Cortex of kidney (tissue), 1 donor: ENCODE results near the gene MYO1F.
"Not testable (repeated sequence)": the region's sequence is repeated elsewhere in the genome, so short reads cannot be mapped to it uniquely, and the experiment has no call there.

Experiments
- DNase-seq: peaks from one replicate; lab custom pipeline; 2025; lab: John Stamatoyannopoulos, UW

The MYO1F gene

DNA sequence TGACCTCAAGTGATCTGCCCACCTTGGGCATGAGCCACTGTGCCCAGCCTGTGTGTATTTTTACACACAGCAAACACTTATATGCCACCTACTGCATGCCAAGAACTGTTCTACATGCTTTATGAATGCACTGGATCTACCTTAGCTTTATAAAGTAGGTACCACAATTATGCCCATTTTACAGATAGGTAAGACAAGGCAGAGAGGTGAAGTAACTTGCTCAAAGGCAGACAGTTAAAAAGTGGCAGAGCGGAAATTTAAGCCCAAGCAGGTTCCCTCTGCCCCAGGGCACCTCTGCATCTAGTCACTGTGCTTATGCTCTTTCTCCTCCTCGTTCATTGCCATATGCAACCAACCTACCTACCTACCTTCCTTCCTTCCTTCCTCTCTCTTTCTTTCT, 22.8 kb upstream of the MYO1F start:
- no peak for DNase-seq

DNA sequence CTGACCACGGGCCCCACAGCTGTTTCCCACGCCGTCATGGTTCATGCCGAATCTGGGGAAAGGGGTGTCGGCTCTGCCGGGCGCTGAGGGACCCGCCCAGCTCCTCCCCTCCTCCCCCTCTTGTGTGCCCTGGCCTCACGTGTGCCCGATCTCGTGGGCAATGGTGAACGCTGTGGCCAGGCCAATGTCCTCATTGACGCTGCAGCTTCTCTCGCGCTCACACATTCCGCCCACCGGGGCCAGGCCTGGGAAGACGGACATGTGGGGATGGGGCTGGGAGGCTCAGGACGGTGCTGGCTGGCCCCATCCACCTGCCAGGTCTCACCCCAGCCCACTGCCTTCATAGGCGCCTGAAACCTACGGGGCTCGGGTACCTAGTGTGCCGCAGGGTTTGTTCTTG, 18.9 kb upstream of the MYO1F start:
- no peak for DNase-seq

DNA sequence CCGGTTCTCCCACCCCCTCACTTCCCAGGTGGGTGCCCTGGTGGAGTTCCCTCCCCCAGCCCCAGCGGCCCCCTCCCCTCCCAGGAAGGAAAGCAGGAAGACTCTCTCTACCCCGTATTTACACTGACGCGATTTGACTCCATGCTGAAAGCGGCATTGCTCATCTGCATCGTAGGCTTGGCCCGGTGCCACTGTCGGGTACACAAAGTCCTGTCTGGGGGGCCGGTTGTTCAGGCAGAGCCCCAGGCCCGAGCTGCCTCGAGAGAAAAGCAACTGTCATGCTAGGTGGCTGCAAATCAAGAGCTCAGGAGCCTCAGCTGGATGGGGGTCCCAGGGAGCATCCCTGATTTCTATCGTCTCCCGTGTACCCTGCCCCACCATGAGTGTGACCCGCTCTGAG, 18.4 kb upstream of the MYO1F start:
- no peak for DNase-seq

DNA sequence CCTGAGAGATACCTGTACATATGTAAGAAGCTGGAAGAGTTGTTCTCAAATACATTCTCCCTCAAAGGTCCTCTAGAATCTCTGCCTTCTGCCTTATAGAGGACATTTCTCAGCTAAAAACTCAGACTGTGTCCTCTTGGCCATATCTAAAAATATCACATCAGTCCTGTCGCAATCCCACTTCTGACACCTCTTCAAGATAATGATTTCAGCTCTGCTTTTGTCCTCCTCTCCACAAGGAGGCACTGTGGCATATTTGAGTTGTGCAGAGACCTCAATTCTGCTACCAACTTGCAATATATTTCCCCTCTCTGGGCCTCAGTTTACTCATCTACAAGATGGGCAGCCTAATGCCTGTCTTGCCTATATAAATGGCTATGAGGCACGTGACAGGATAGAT, 16.7 kb upstream of the MYO1F start:
- DNase-seq, result no peak

DNA sequence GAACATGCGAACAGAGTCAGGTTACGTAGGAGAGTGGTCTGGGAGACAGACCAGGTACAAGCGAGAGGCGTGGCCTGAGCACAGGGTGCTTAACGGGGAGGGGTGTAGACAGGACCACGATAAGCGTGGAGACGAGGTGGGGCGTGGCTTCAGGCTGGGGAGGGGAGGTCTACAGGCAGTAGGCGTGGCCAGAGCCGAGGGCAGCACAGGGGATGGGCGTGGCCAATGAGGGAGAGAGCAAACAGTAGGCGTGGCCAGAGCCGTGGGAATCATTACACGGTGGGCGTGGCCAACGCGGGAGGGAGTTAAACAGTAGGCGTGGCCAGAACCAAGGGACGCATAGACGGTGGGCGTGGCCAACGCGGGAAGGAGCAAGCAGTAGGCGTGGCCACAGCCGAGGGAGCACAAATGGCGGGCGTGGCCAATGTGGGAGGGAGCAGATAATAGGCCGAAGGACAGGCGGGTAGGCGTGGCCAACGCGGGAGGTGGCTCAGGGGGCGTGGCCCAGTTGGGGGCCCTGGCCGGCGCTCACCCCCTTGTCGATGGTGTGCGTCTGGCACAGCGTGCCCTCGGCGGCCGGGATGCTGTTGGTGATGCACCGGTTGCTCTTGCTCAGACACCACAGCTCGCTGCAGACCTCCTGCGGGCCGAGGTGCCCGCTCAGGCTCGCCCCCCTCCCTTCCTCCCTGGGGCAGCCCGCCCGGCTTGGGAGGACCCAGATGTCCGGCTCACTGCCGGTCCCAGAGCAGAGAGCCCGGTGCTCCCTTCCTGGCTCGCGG, 15.2 kb upstream of the MYO1F start:
- no peak for DNase-seq

DNA sequence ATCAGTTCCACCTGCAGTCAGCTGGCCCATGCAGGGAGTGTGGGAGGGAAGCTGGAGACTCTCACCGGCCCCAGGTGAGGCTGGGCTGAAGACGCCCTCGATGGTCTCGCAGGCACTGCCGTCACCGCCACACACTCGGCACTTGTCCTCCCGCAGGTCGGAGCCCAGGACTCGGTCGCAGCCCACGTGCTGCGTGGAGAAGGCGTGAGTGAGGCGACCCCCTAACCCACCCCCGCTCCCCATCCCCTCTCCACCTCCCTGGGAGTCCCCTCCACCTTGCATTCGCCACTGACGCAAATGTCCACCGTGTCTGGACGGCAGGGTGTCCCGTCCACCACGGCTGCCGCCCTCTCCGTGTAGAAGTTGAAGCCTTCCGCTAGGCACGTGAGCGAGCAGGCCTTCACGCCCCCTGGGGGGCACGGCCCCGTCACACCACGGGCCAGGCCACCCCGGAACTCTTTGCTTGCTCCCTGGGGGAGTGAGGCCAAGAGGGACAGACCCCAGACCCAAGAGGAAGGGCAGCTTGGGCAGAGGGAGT, 12.0 kb upstream of the MYO1F start:
- DNase-seq, result no peak

DNA sequence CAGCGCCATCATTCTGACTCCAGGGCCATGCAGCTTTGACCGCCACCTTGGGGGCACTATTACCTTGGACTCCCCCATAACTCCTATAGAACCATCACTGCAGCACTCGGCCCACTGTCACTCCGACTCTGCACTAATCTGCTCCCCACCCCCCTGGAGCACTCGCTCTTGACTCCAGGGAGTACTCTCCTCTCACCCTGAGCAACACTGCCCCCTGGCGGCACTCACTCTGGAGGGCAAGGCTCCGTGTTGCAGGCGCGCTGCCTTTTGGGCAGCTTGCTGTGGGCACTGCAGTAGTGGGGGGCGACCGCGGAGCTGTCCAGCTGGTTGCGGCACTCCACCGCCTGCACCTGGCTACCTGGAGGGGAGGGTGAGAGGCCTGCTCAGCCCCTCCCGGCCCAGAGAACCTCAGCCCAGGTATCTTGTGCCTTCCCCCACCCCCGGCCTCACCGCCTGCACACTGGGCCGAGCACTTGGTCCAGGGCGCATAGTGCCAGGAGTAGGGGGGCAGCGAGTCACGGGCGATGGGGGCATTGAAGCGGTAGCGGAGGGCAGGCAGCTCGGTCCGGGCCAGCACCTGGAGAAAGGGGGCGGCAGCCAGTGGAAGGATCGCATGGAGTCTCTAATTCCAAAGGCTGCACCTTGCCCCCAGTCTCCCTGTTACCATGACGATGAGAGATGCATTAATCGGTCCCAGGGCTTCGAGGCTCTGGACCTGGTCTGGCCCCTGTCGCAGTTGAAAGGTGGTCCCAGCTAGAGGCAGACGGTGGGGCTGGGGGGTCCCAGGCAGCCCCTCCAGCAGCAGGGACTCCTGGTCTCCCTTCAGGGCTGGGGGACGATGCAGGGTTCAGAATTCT, 8.9 kb upstream of the MYO1F start:
- no peak for DNase-seq

DNA sequence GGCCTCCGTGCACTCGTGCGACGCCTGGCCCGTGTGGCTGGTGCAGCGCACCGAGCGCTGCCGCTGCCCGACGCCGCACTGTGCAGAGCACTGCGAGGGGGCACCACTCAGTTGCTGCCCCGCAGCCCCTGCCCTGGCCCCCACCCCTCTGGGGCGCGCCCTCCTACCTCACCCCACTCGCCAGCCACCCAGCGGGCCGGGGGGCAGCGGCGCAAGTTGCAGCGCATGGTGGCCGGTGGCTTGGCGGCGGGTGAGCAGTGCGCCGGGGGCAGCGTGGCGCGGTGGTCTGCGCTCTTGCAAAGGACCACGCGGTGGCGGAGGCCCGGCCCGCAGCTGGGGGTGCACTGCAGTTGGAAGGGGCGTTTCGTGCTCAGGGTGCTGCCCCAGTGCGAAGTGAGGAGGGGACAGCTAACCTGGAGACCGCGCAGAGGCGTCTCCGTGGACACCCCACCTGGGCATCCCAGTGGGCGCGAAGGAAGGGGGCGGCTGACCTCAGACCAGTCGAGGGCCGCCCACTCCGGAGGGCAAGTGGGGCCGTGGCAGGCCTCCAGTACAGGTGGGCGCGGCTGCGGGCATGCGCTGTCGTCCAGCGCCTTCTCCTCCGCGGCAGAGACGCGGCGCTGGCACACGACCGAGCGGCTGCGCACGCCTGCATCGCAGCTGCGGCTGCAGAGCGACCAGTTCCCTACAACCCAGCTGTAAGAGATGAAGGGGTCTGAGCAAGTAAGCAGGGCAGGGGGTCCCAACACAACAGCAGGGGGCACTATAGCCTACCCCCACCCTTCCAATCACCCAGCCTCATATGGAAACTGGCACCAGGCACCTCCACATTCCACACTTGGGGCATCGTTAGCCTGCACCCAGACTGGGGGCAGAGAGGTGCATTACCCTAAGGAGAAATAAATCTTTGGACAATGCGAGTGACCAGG, 8.0 kb upstream of the MYO1F start:
- DNase-seq, result no peak

DNA sequence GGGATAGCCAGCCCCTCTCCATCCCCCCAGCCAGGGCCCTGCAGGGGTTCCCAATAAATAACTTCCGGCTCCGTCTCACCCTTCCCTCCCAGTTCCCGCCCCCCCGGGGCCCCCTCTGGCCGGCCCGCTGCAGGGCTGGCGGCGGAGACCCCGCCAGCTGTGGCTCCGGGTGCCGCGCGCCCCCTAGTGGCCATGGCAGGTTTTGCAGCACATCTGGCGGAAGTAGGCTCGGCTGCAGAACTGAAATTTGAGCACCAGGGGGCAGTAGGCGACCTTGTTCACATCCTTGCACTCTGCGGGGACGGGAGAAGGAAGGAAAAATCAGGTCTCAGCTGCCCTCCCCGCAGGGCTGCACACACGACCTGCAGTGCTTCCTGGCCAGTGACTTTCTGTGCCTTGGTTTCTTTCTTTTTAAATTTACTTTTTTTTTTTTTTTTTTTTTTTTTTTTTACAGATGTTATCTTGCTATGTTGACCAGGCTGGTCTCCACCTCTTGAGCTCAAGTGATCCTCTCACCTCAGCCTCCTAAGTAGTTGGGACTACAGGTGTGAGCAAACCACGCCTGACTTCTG, 3.6 kb upstream of the MYO1F start:
- no peak for DNase-seq

DNA sequence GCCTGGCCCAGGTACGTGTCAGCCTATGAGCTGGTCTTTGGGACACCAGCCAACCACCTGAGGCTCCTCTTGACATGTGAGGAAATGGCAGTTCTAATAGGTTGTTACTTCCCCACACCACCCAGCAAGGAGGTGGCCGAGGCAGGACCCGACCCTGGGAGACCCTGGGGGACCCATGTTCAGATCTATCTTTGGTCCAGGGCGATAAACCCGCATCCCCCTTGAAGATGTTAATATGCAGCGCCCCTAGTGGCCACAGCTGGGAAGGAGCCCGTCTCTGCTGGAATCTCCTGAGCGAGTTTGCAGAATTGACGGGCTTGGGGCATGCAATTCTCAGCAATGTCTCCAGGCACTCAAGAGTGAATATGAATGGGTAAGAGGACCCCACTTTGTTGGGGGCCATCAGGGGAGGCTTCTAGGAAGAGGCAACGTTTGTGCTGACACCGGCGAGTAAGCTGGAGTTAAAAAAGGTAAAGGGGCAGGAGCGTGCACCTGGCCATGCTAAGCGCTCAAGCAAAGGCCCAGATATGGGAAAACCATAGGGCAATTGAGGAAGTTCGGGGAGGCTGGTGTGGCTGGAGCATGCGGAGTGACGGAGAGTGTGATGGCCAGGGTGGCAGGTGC, 1.5 kb upstream of the MYO1F start:
- DNase-seq, result no peak

DNA sequence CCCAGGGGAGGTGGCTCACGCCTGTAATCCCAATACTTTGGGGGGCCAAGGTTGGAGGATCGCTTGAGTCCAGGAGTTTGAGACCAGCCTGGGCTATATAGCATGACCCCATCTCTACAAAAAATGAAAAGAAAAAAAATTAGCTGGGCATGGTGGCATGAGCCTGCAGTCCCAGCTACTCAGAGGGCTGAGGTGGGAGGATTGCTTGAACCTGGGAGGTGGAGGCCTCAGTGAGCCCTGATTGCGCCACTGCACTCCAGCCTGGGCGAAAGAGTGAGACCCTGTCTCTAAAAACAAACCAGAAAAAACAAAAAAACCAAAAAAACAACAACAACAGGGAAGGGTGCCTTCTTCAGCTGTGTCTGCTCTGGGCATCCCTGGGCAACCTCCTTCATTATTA, 499 bp upstream of the MYO1F start:
- no peak for DNase-seq

DNA sequence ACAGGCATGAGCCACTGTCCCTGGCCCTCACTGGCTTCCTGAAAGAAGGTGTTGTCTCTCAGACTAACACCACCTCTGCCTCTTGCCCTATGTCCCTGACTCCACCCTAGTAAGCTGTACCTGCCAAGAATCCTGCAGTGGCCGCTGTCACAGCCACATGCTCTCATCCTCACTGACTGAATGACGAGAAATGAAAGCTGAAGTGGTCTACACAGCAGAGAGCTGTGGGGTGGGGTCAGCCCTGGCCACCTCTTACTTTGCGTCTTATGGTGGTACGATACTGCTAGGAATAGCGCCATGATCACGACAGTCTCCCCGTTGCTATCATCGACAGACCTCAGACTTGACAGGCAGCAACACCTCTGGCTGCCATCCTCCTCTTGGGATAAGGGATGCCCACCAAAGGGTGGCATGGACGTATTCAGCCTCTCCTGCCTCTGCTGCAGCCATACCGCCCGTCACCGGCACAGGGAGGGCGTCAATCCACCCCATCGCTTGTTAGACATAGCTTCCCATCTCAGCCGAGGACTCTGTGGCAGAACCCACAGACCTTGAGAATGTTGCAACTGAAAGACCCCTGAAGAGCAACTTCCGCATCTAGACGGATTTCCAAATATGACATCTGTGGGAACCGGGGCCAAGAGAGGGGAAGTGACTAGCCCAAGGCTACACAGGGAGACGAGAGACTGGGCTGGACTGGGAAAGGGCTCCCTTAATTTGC, 809 bp downstream of the MYO1F start:
- DNase-seq, result no peak

DNA sequence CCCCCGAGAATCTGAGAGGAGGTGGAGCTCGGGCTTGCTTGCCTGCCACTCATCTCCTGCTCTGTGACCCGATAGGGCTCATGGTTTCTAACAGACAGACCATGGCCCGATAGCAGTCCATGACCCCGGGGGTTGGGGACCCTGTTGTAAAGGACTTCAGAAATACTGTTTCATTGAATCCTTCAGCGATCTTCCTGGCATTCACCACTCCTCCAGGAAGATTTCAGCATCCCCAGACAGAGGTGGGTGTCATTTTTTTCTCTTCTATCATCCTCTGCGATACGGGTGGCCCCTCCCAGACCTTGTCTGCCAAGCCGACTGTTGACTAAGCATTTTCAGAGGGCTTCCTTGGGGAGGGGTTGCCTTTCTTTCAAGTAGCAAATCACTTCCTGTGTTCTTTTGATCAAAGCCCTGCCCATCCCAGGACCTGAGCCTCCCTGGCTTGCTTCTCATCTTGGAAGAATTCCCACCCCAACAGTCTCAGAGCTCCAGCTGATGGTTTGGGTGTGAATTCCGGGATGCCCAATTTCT, 1.7 kb downstream of the MYO1F start:
- DNase-seq, result no peak

DNA sequence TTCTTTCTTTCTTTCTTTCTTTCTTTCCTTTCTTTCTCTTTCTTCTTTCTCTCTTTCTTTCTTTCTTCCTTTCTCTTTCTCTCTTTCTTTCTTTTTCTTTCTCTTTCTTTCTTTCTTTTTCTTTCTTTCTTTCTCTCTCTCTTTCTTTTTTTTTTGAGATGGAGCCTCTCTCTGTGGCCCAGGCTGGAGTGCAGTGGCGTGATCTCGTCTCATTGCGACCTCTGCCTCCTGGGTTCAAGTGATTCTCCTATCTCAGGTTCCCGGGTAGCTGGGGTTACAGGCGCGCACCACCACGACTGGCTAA, 2.7 kb downstream of the MYO1F start:
- DNase-seq, result not testable (repeated sequence)

DNA sequence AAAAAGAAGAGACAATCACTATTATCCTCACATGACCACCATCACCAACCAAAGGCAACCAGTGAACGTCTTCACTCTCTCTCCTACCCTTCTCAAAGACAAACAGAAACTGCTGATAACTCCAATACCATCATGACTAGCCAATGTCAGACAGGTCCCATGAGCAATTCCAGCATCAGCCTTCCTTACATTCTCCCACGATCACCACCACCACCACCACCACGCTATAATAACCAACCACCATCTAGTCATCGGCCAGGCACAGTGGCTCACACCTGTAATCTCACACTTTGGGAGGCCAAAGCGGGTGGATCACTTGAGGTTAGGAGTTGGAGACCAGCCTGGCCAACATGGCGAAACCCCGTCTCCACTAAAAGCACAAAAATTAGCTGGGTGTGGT, 3.9 kb downstream of the MYO1F start:
- DNase-seq, result no peak

DNA sequence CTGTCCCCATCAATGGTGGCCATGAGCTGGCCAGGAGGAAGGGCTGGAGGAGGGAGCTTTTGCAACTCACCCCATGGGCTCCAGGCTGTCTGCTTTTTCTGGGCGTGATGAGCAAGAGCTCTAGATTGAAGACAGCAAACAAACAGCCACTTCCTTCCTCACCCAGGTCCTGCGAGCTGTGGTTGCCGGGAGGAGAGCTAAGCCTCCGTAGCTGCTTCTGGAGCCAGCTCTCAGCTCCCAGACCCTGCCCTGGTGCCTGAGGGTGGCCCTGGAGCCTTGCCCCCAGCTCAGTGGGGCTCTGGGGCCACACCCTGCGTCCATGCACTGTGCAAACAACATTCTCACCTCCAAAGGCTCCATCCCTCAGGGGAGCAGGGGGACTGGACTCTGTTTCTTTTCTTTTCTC, 6.2 kb downstream of the MYO1F start:
- DNase-seq, result no peak

DNA sequence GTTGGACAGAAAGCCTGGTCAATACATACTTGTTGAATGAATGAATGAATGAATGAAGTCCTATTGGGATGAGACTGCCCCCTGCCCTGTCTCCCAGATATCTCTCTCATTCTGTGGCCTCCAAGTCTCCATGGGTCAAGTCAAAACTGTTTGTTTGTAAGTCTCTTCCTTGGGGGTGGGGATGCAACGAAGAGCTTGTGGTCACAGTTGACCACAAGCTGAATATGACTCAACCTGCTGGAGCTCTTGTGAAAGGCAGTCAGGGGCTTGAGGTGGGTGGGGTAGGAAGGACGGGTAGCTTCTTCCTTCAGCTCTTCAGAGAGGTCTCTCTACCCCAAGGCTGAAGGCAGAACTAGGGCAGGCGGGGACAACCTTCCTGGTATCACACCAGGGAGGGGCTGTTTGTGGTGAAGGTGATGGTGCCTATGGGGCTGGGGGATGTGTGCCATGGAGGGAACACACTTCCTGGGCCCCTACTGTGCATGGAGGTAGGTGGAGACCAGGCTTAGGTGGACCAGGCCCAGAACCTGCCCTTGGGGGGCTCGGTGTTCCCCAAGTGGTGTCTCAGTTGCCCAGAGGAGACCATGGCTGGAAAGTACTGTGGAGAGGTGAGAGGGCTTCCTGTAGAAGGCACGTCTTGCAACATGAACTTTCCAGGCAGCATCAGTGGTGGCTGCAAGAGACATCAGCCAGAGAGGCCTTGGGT, 8.0 kb downstream of the MYO1F start:
- DNase-seq, result no peak

DNA sequence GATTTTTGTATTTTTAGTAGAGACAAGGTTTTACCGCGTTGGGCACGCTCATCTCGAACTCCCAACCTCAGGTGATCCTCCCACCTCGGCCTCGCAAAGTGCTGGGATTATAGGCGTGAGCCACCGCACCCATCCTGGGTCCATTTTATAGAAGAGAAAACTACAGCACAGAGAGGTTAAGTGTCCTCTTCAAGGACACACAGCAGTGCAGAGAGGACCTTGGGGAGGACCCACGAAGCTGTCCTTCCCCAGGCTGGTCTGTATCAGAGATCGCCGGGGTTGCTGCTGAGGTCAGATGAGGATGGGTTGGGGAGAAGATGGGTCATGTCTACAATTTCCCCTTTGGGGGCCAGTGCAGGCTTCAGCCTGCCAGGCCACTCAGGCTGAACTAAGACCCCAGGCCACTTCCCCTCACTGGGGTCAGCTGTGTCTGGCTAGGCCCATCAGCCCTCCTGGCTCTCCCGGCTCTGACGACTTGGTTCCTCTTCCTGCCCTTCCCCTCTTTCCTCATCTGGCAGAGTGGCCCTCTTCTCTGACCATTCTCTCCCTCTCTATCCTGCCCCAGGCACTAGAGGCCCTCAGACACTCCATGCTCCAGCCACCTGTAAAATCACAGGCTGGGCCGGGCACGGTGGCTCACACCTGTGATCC, 9.6 kb downstream of the MYO1F start:
- DNase-seq, result no peak

DNA sequence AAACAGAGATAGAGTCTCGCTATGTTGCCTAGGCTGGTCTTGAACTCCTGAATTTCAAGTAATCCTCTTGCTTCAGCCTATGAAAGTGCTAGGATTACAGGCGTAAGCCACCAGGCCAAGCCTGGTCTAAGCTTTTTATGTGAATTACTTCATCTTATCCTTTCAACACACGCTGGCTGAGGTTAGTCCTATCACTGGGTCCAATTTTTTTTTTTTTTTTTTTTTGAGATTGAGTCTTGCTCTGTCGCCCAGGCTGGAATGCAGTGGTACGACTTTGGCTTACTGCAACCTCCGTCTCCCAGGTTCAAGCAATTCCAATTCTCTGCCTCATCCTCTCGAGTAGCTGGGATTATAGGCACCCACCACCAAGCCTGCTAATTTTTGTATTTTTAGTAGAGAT, 10.4 kb downstream of the MYO1F start:
- no peak for DNase-seq
